DMS114 treated with DMSO at 0.1 percent for 48 hours (cell line): ENCODE measurements around the gene HIP1.
"Not testable (repeated sequence)": the region's sequence is repeated elsewhere in the genome, so short reads cannot be mapped to it uniquely, and the experiment has no call there.

Experiments used
- DNase-seq: peaks from one replicate; lab custom pipeline; 2025; ENCODE audit not compliant: unreplicated experiment; lab: John Stamatoyannopoulos, UW

The HIP1 gene

GRCh38 chr7:75583255-75583654 is 155.5 kb downstream of the HIP1 start:
- DNase-seq: no peak

GRCh38 chr7:75579899-75580298 is 158.8 kb downstream of the HIP1 start:
- DNase-seq: no peak

- DNase-seq: no peak
These were observed 160.7 kb downstream of the HIP1 start for GRCh38 chr7:75578081-75578480.

GRCh38 chr7:75575488-75576121 is 163.1 kb downstream of the HIP1 start:
- DNase-seq: no peak

GRCh38 chr7:75573477-75574019 is 165.2 kb downstream of the HIP1 start:
- DNase-seq: no peak

- no peak for DNase-seq
These were observed 165.9 kb downstream of the HIP1 start for GRCh38 chr7:75572814-75573213.

GRCh38 chr7:75572396-75572795 is 166.3 kb downstream of the HIP1 start:
- no peak for DNase-seq

- no peak for DNase-seq
These were observed 167.5 kb downstream of the HIP1 start for GRCh38 chr7:75571209-75571608.

GRCh38 chr7:75569629-75570282 is 169.0 kb downstream of the HIP1 start:
- not testable (repeated sequence) for DNase-seq

- DNase-seq: no peak
These were observed 170.7 kb downstream of the HIP1 start for GRCh38 chr7:75567948-75568595.

GRCh38 chr7:75565132-75565837 is 173.5 kb downstream of the HIP1 start:
- DNase-seq: no peak

- no peak for DNase-seq
These were observed 175.6 kb downstream of the HIP1 start for GRCh38 chr7:75563171-75563570.

GRCh38 chr7:75559976-75560365 is 178.8 kb downstream of the HIP1 start:
- no peak for DNase-seq

- no peak for DNase-seq
These were observed 179.3 kb downstream of the HIP1 start for GRCh38 chr7:75559355-75559975.

GRCh38 chr7:75556835-75557234 is 181.9 kb downstream of the HIP1 start:
- DNase-seq: not testable (repeated sequence)

GRCh38 chr7:75555736-75556135 is 183.0 kb downstream of the HIP1 start:
- no peak for DNase-seq

- DNase-seq: no peak
These were observed 192.3 kb downstream of the HIP1 start for GRCh38 chr7:75546237-75547015.

- no peak for DNase-seq
These were observed 201.0 kb downstream of the HIP1 start for GRCh38 chr7:75537731-75538130.

GRCh38 chr7:75536940-75537538 is 201.7 kb downstream of the HIP1 start:
- DNase-seq: no peak

- DNase-seq: no peak
These were observed 202.2 kb downstream of the HIP1 start for GRCh38 chr7:75536491-75536890.
